Skeletal muscle tissue (tissue), 4 donors: ENCODE measurements around the gene TOR4A. TPM values are rescaled to one million over a fixed set of nuclear protein-coding genes. Genes with fewer than 3 reads are reported as not detected.

Experiments used
- H3K27ac ChIP-seq: one replicate; pipeline ENCODE4 v1.7.0; 2013; ENCODE audit warnings: mild to moderate bottlenecking, low read depth, low read length, inconsistent platforms
- H3K27me3 ChIP-seq, 3 donors: one replicate each; pipeline ENCODE4 v1.7.0; 2013; ENCODE audit warnings: low read length in 3 of 3; ENCODE audit not compliant: control insufficient read depth in 3 of 3, insufficient read depth in 3 of 3
- H3K36me3 ChIP-seq, 3 donors: one replicate each; pipeline ENCODE4 v1.7.0; 2013; ENCODE audit warnings: low read length in 3 of 3; ENCODE audit not compliant: control insufficient read depth in 3 of 3, insufficient read depth in 3 of 3
- H3K4me1 ChIP-seq, 3 donors: one replicate each; pipeline ENCODE4 v1.7.0; 2013; ENCODE audit warnings: low read length in 3 of 3, mild to moderate bottlenecking in 3 of 3; ENCODE audit not compliant: control insufficient read depth in 3 of 3, insufficient read depth in 3 of 3
- H3K4me3 ChIP-seq, 3 donors: one replicate each; pipeline ENCODE4 v1.7.0; 2013; ENCODE audit warnings: low read length in 3 of 3
- H3K9ac ChIP-seq, 3 donors: one replicate each; pipeline ENCODE4 v1.7.0; 2013; ENCODE audit warnings: low read length in 3 of 3, mild to moderate bottlenecking in 3 of 3, moderate library complexity in 2 of 3, low read depth in 1 of 3
- H3K9me3 ChIP-seq, 3 donors: one replicate each; pipeline ENCODE4 v1.7.0; 2013; ENCODE audit warnings: low read length in 3 of 3; ENCODE audit not compliant: control insufficient read depth in 3 of 3
- total RNA-seq: library from RNA; depleted of rRNA; stranded (reverse); fragments of >200 nt; gene quantifications from one replicate; pipeline ENCODE4 v1.2.3, GENCODE V29; 2014
- donor health status: Osteomylitis.

TOR4A gene
- total RNA-seq, 1 donor from 2014 or later: 2.1 TPM

- H3K36me3 ChIP-seq: peaks cover 18 to 24% (median 20%) of the 10 kb centered on the region in 3 donors
- no peak overlapping the region for H3K4me3 ChIP-seq
- H3K9me3 ChIP-seq: no peaks in the 10 kb centered on the region
- H3K27ac ChIP-seq: no peak overlapping the region
- peak overlapping the region in 2 of 3 donors; percentile 8 to 69 for H3K9ac ChIP-seq
- peaks cover 33 to 59% (median 53%) of the 10 kb centered on the region in 3 donors for H3K4me1 ChIP-seq
- H3K27me3 ChIP-seq: peaks cover 0 to 2% (median 0%) of the 10 kb centered on the region in 3 donors
Observed at GRCh38 chr9:137244486-137245449, 32.8 kb upstream of the TOR4A start.

GRCh38 chr9:137245450-137246421, 31.8 kb upstream of the TOR4A start:
- peaks cover 31 to 65% (median 54%) of the 10 kb centered on the region in 3 donors for H3K4me1 ChIP-seq
- H3K27me3 ChIP-seq: peaks cover 0 to 2% (median 0%) of the 10 kb centered on the region in 3 donors
- H3K27ac ChIP-seq: no peak overlapping the region

GRCh38 chr9:137247135-137247915, 30.2 kb upstream of the TOR4A start:
- peaks cover 0 to 2% (median 0%) of the 10 kb centered on the region in 3 donors for H3K27me3 ChIP-seq
- no peak overlapping the region for H3K27ac ChIP-seq
- peak overlapping the region in 2 of 3 donors; percentile 29 to 35 for H3K4me3 ChIP-seq
- H3K9ac ChIP-seq: peak overlapping the region in 2 of 3 donors; percentile 22 to 66
- H3K36me3 ChIP-seq: peaks cover 14 to 17% (median 15%) of the 10 kb centered on the region in 3 donors
- no peaks in the 10 kb centered on the region for H3K9me3 ChIP-seq
- H3K4me1 ChIP-seq: peaks cover 26 to 60% (median 50%) of the 10 kb centered on the region in 3 donors

More at GRCh38 chr9:137245450-137246421, 31.8 kb upstream of the TOR4A start:
- no peak overlapping the region for H3K4me3 ChIP-seq
- peak overlapping the region in 1 of 3 donors; percentile 25 for H3K9ac ChIP-seq
- no peaks in the 10 kb centered on the region for H3K9me3 ChIP-seq
- H3K36me3 ChIP-seq: peaks cover 18 to 24% (median 20%) of the 10 kb centered on the region in 3 donors

- Histone ChIP-seq H3K36me3 (peaks cover 10 to 11% (median 10%) of the 10 kb centered on the region in 3 donors), H3K4me3 (no peak overlapping the region), H3K27ac (no peak overlapping the region), H3K27me3 (peaks cover 0 to 2% (median 0%) of the 10 kb centered on the region in 3 donors), H3K9ac (peak overlapping the region in 1 of 3 donors; percentile 66), H3K4me1 (peaks cover 21 to 55% (median 44%) of the 10 kb centered on the region in 3 donors), H3K9me3 (no peaks in the 10 kb centered on the region)
Observed at GRCh38 chr9:137247916-137248175, 29.7 kb upstream of the TOR4A start.

GRCh38 chr9:137250329-137251193, 27.0 kb upstream of the TOR4A start:
- no peak overlapping the region for H3K27ac ChIP-seq
- H3K36me3 ChIP-seq: no peaks in the 10 kb centered on the region
- H3K4me3 ChIP-seq: no peak overlapping the region

GRCh38 chr9:137251194-137251461, 26.4 kb upstream of the TOR4A start, which contains the start of gene STPG3:
Gene STPG3, plus strand, starts transcription at chr9:137251286. Its CDS starts 1 bp downstream, at chr9:137251287.
- no peaks in the 10 kb centered on the region for H3K9me3 ChIP-seq
- H3K36me3 ChIP-seq: peaks cover 0 to under 1% (median under 1%) of the 10 kb centered on the region in 3 donors
- H3K4me3 ChIP-seq: no peak within 1 kb of the TSS
- H3K27ac ChIP-seq: no peak within 1 kb of the TSS
- peaks cover 0 to 2% (median 0%) of the 10 kb centered on the region in 3 donors for H3K27me3 ChIP-seq
- peaks cover 20 to 39% (median 33%) of the 10 kb centered on the region in 3 donors for H3K4me1 ChIP-seq
- peak within 1 kb of the TSS in 2 of 3 donors; percentile 33 to 43 for H3K9ac ChIP-seq

More at GRCh38 chr9:137250329-137251193, 27.0 kb upstream of the TOR4A start:
- H3K9me3 ChIP-seq: no peaks in the 10 kb centered on the region
- peak overlapping the region in 2 of 3 donors; percentile 33 to 43 for H3K9ac ChIP-seq
- H3K4me1 ChIP-seq: peaks cover 15 to 39% (median 30%) of the 10 kb centered on the region in 3 donors
- peaks cover 0 to 2% (median 0%) of the 10 kb centered on the region in 3 donors for H3K27me3 ChIP-seq

GRCh38 chr9:137251490-137252268, 25.8 kb upstream of the TOR4A start:
- H3K36me3 ChIP-seq: peaks cover 2 to 6% (median 6%) of the 10 kb centered on the region in 3 donors

More at GRCh38 chr9:137251490-137252268, 25.8 kb upstream of the TOR4A start:
- Histone ChIP-seq H3K27ac (no peak overlapping the region), H3K4me3 (no peak overlapping the region), H3K27me3 (peaks cover 0 to 2% (median 0%) of the 10 kb centered on the region in 3 donors), H3K9me3 (no peaks in the 10 kb centered on the region), H3K9ac (no peak overlapping the region), H3K4me1 (peaks cover 25 to 43% (median 38%) of the 10 kb centered on the region in 3 donors)
